Trophoblast cell (in vitro differentiated cells and primary cell): Measurements from ENCODE around the gene FTO.

ENCODE experiments used
- DNase-seq, 2 donors: peaks; one replicate each; pipeline ENCODE4 v3.0.0-alpha.2; 2016
- H2AFZ ChIP-seq: 2 replicates; pipeline ENCODE4 v1.6.1; 2013; ENCODE audit warnings: low read length, moderate library complexity, mild to moderate bottlenecking; ENCODE audit not compliant: insufficient read depth, poor library complexity
- H2AK5ac ChIP-seq: 2 replicates; pipeline ENCODE4 v1.6.1; 2013; ENCODE audit warnings: mild to moderate bottlenecking, low read length
- H2BK120ac ChIP-seq: 2 replicates; pipeline ENCODE4 v1.6.1; 2013; ENCODE audit warnings: low read length, mild to moderate bottlenecking, moderate library complexity; ENCODE audit not compliant: insufficient read depth, poor library complexity
- H2BK12ac ChIP-seq: 2 replicates; pipeline ENCODE4 v1.6.1; 2013; ENCODE audit warnings: mild to moderate bottlenecking, low read length, moderate library complexity
- H2BK5ac ChIP-seq: 2 replicates; pipeline ENCODE4 v1.6.1; 2013; ENCODE audit warnings: low read length, low read depth, moderate library complexity, mild to moderate bottlenecking; ENCODE audit not compliant: poor library complexity
- H3K14ac ChIP-seq: 2 replicates; pipeline ENCODE4 v1.6.1; 2013; ENCODE audit warnings: mild to moderate bottlenecking, low read length
- H3K18ac ChIP-seq: 2 replicates; pipeline ENCODE4 v1.6.1; 2013; ENCODE audit warnings: mild to moderate bottlenecking, low read length
- H3K23ac ChIP-seq: 2 replicates; pipeline ENCODE4 v1.6.1; 2013; ENCODE audit warnings: low read length
- H3K27ac ChIP-seq: 2 replicates; pipeline ENCODE4 v1.5.1; 2013; ENCODE audit warnings: low read depth, mild to moderate bottlenecking, inconsistent platforms, low read length, moderate library complexity
- H3K27me3 ChIP-seq: 2 replicates; pipeline ENCODE4 v1.6.1; 2013; ENCODE audit warnings: inconsistent platforms, mild to moderate bottlenecking, low read length, moderate library complexity; ENCODE audit not compliant: insufficient read depth
- H3K36me3 ChIP-seq, 2 experiments: 1 replicate in 1 of 2; 2 replicates in 1 of 2; pipeline ENCODE4 v1.6.1; 2013; ENCODE audit warnings: low read length in 2 of 2, mild to moderate bottlenecking in 2 of 2, moderate library complexity in 1 of 2; ENCODE audit not compliant: insufficient read depth in 2 of 2, control insufficient read depth in 1 of 2
- H3K4ac ChIP-seq: 2 replicates; pipeline ENCODE4 v1.6.1; 2013; ENCODE audit warnings: low read depth, mild to moderate bottlenecking, low read length, moderate library complexity
- H3K4me1 ChIP-seq, 2 experiments: 1 replicate in 1 of 2; 2 replicates in 1 of 2; pipeline ENCODE4 v1.6.1; 2013; ENCODE audit warnings: low read length in 2 of 2, mild to moderate bottlenecking in 2 of 2, moderate library complexity in 1 of 2; ENCODE audit not compliant: insufficient read depth in 2 of 2, control insufficient read depth in 1 of 2
- H3K4me2 ChIP-seq: 2 replicates; pipeline ENCODE4 v1.6.1; 2013; ENCODE audit warnings: inconsistent platforms, mild to moderate bottlenecking, low read length, moderate library complexity
- H3K4me3 ChIP-seq: 2 replicates; pipeline ENCODE4 v1.5.1; 2013; ENCODE audit warnings: mild to moderate bottlenecking, low read depth, low read length, inconsistent platforms
- H3K79me1 ChIP-seq: one replicate; pipeline ENCODE4 v1.6.1; 2013; ENCODE audit warnings: low read length
- H3K79me2 ChIP-seq: 2 replicates; pipeline ENCODE4 v1.6.1; 2013; ENCODE audit warnings: low read length, mild to moderate bottlenecking; ENCODE audit not compliant: control insufficient read depth, insufficient read depth, poor library complexity
- H3K9ac ChIP-seq: 2 replicates; pipeline ENCODE4 v1.6.1; 2013; ENCODE audit warnings: mild to moderate bottlenecking, low read length
- H3K9me3 ChIP-seq: 2 replicates; pipeline ENCODE4 v1.6.1; 2013; ENCODE audit warnings: low read depth, mild to moderate bottlenecking, control low read depth, inconsistent platforms, low read length; ENCODE audit not compliant: insufficient read depth
- H4K12ac ChIP-seq: 2 replicates; pipeline ENCODE4 v1.6.1; 2013; ENCODE audit warnings: low read depth, mild to moderate bottlenecking, low read length, moderate library complexity
- H4K8ac ChIP-seq: 2 replicates; pipeline ENCODE4 v1.6.1; 2013; ENCODE audit warnings: low read depth, mild to moderate bottlenecking, low read length, moderate library complexity
- H4K91ac ChIP-seq: one replicate; pipeline ENCODE4 v1.6.1; 2013; ENCODE audit warnings: low read depth, mild to moderate bottlenecking, low read length, moderate library complexity
- WGBS: extraction: QIAGEN DNeasy Blood & Tissue Kit; methylation state at CpG from one replicate; pipeline ENCODE4 v1.1.7; 2013; ENCODE audit warnings: missing lambda C conversion rate; ENCODE audit not compliant: insufficient read length, insufficient coverage; ENCODE audit errors: extremely low coverage; 5-methylcytosine and 5-hydroxymethylcytosine counted together

The FTO gene

DNA sequence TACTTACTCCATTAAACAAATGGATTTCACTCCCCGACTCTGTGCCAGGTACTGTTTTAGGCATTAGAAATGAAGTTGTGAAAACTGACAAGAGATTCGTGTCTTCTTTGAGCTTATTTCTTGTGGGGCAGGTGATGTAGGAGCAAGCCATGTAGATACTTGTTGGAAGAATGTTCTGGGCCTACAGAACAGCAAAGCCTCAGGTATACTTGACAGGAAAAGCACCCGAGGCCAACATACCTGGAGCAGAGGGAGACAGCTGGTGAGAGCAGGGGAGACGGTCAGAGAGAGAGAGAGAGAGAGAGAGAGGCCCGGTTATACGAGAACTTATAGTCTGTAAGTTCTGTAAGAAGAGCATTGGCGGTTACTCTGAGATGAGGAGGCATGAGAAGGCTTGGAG is 110.8 kb downstream of the FTO start:
- Histone ChIP-seq H3K27ac (no peak overlapping the region), H3K9me3 (no peaks in the 10 kb centered on the region), H3K27me3 (no peaks in the 10 kb centered on the region), H4K8ac (no peak overlapping the region), H3K36me3 (no peaks in the 10 kb centered on the region), H3K4me1 (peaks cover 0 to 2% of the 10 kb centered on the region in 2 experiments), H2AK5ac (no peak overlapping the region), H3K79me1 (no peaks in the 10 kb centered on the region), H3K4me2 (no peak overlapping the region), H3K4me3 (no peak overlapping the region), H3K9ac (no peak overlapping the region), H3K79me2 (no peaks in the 10 kb centered on the region), H4K91ac (no peak overlapping the region), H2BK120ac (no peak overlapping the region), H2AFZ (no peak overlapping the region), H3K14ac (no peak overlapping the region), H3K23ac (no peak overlapping the region), H3K4ac (no peak overlapping the region), H2BK5ac (no peak overlapping the region), H3K18ac (no peak overlapping the region), H2BK12ac (no peak overlapping the region), H4K12ac (no peak overlapping the region)
- peak; percentile 30 to 47 for DNase-seq
- WGBS = no CpG with 5 or more reads among the region's 7 CpGs

DNA sequence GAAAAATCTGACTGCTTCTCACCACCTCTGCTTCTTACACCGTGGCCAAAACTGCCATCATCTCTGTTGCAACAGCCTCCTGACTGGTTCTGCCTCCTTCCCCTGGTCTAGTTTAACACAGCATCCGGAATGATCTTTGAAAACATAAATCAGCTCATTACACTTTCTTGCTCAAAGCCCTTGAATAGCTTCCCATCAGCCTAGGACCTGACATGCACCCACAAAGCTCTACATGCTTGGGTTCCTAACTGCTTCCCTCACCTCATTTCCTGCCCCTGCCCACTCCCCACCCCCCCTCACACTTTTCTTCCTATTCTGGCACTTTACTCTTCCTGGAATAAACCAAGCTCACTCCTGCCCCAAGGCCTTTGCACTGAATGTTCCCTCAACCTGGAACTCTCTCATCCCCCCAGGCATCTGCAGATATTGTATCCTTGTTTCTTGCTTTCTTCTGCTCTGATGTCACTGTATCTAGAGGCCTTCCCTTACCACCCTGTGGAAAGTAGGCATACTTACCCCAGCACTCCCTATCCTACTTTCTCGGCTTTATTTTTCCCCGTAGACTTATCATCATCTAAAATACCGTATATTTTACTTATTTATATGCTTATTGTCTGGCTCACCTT is 112.4 kb downstream of the FTO start:
- H3K14ac ChIP-seq = no peak overlapping the region
- H2AFZ ChIP-seq = no peak overlapping the region
- no peak overlapping the region for H3K4me2 ChIP-seq
- H3K4ac ChIP-seq = no peak overlapping the region
- H4K8ac ChIP-seq = no peak overlapping the region
- no peak overlapping the region for H3K4me3 ChIP-seq
- H3K9me3 ChIP-seq = no peaks in the 10 kb centered on the region
- no peaks in the 10 kb centered on the region for H3K79me1 ChIP-seq
- H3K79me2 ChIP-seq = no peaks in the 10 kb centered on the region
- H2BK5ac ChIP-seq = no peak overlapping the region
- H2BK120ac ChIP-seq = no peak overlapping the region
- no peak overlapping the region for H3K23ac ChIP-seq
- H3K27ac ChIP-seq = no peak overlapping the region
- no peak for DNase-seq
- H3K4me1 ChIP-seq = peaks cover 0 to 2% of the 10 kb centered on the region in 2 experiments
- no peaks in the 10 kb centered on the region for H3K36me3 ChIP-seq
- no peak overlapping the region for H2BK12ac ChIP-seq
- no peak overlapping the region for H4K91ac ChIP-seq
- no peak overlapping the region for H4K12ac ChIP-seq
- H3K27me3 ChIP-seq = no peaks in the 10 kb centered on the region
- H2AK5ac ChIP-seq = no peak overlapping the region
- no peak overlapping the region for H3K9ac ChIP-seq
- WGBS = 100% methylated on average over 3 of the region's 5 CpGs
- no peak overlapping the region for H3K18ac ChIP-seq

DNA sequence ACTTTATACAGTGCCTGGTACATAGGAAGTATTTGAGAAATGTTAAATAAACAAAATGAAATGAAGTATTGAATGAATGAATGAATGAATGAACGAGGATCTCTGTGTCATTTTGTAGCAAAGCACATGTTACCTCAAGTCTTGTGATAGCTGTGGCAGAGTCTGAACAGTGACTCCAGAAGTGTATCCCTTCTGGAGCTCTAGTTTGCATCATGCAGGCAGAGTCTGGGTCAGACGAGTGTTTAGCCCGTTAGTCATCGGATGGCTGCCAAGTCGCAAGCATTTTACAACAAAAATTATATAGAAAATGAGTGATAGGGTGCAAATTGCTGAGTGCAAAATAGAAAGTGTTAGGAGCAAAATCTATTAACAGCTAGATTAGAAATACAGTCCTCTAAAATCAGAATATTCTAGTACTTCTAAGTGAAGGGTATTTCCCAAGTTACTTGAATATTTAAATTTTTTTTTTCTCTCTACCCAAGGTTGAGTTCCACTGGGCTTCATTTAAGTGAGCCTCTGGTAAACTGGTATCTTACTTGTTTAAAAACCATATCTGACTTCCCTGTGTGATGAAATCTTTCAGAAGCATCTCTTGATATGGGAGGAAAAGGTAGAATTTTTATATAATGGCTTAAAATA is 113.3 kb downstream of the FTO start:
- no peak overlapping the region for H2BK12ac ChIP-seq
- no peaks in the 10 kb centered on the region for H3K79me2 ChIP-seq
- no peak overlapping the region for H3K23ac ChIP-seq
- WGBS = 100% methylated on average over 1 of the region's 5 CpGs
- no peaks in the 10 kb centered on the region for H3K27me3 ChIP-seq
- H2AFZ ChIP-seq = no peak overlapping the region
- no peak overlapping the region for H3K14ac ChIP-seq
- no peak overlapping the region for H3K4ac ChIP-seq
- H3K18ac ChIP-seq = no peak overlapping the region
- no peak overlapping the region for H4K8ac ChIP-seq
- H3K9ac ChIP-seq = no peak overlapping the region
- no peaks in the 10 kb centered on the region for H3K36me3 ChIP-seq
- no peak overlapping the region for H2AK5ac ChIP-seq
- no peak overlapping the region for H4K12ac ChIP-seq
- no peak overlapping the region for H2BK5ac ChIP-seq
- peak; percentile 53 to 77 for DNase-seq
- no peak overlapping the region for H3K27ac ChIP-seq
- H4K91ac ChIP-seq = no peak overlapping the region
- H3K4me2 ChIP-seq = no peak overlapping the region
- no peak overlapping the region for H2BK120ac ChIP-seq
- no peak overlapping the region for H3K4me3 ChIP-seq
- no peaks in the 10 kb centered on the region for H3K9me3 ChIP-seq
- H3K79me1 ChIP-seq = no peaks in the 10 kb centered on the region
- peaks cover 3 to 5% of the 10 kb centered on the region in 2 experiments for H3K4me1 ChIP-seq

DNA sequence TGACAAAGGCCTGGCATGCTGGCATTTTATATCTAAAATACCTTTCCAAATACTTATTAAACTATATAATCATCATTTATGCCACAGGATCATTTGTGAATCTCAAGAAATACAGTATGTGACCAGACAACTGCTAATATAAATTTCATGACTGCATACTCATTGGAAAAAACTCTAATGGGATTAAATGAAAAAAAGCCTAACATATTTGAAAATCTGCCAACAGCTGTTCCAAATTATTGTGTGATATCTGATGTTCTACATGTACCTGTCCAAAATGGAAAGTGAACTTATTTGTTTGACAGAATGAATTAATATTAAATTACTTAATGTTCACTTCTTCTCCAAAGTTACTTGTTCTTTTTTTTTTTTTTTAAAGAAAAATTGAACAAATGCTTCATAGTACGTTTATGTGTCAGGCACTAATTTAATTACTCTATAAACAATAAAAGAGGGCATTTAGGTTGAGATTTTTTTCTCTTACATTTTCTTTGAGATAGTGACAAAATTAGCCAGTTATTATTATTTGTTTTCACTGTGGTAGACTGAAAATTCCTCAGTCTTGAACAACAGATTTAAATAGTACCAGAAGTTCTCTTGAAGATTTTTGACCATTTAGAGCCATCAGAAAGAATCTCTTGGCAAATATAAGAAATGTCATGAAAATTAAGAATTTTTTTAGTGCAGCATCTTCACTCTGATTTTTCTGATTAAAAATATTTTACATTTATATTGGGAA is 114.0 kb downstream of the FTO start:
- Histone ChIP-seq H3K79me1 (peaks cover 1% of the 10 kb centered on the region), H3K27ac (no peak overlapping the region), H3K36me3 (no peaks in the 10 kb centered on the region), H3K9me3 (no peaks in the 10 kb centered on the region), H4K91ac (no peak overlapping the region), H3K23ac (no peak overlapping the region), H2BK120ac (no peak overlapping the region), H3K9ac (no peak overlapping the region), H2AK5ac (no peak overlapping the region), H3K18ac (no peak overlapping the region), H4K8ac (no peak overlapping the region), H4K12ac (no peak overlapping the region), H3K4ac (no peak overlapping the region), H3K4me2 (no peak overlapping the region), H3K14ac (no peak overlapping the region), H3K79me2 (no peaks in the 10 kb centered on the region), H3K4me1 (peaks cover 3 to 7% of the 10 kb centered on the region in 2 experiments), H2BK12ac (no peak overlapping the region), H2AFZ (no peak overlapping the region), H2BK5ac (no peak overlapping the region), H3K27me3 (no peaks in the 10 kb centered on the region), H3K4me3 (no peak overlapping the region)
- WGBS = no CpG with 5 or more reads among the region's 1 CpG
- DNase-seq = no peak
